GM10847 (cell line): ENCODE data around the gene PIR.

Experiments
- POLR2A ChIP-seq: IDR thresholded peaks from 2 replicates; pipeline ENCODE4 v1.6.1; 2011; ENCODE audit not compliant: insufficient read length; ENCODE audit errors: extremely low read depth

The PIR gene

DNA sequence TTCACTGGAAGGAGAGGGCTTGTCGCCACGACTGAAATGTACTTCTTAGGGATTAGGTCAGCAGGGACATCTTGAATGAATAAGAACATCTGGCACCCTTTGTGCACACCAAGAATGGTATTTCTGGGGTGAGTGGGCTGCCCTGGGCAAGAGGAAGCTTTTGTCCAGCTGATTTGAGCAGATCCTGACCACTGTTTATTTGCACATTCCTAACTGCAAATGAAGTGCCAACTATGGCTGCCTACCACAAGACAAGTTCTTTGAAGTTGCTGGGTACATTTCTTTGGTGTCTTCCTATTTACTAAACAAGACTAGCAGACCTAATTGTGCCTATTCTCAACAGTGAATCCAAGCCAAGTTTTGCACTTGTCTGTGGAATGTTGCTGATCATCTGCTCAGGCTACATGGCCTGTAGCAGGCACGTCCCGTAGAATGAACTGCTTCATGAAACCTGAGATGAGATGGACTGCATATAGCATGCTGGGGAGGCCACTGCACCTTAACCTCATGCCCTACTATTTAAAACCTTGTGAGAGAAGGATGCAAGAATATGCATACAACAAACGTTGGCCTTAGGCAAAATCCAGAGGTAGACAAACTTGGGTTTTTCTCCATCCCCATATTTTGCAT is 45.0 kb downstream of the PIR start:
- TF ChIP-seq POLR2A = no peak

DNA sequence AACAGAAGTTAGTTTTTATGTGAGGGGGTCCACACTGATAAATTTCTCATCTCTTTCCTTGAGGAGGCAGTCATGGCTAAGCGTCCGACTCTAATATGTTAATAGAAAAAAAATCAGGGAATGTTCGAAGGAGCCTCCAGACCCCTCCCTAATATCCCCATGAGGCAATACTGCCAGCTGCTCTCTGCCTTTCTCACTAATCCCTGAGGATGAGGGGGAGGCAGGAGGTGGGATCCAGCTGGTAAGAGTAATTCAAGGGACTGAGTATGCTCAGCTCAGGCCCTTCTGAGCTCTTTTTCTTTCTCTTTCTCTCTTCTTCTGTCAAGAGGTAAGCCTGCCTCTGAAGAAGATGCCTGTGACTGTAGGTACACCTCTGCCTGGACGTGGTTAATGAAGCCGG is 51.7 kb downstream of the PIR start:
- TF ChIP-seq POLR2A = no peak

DNA sequence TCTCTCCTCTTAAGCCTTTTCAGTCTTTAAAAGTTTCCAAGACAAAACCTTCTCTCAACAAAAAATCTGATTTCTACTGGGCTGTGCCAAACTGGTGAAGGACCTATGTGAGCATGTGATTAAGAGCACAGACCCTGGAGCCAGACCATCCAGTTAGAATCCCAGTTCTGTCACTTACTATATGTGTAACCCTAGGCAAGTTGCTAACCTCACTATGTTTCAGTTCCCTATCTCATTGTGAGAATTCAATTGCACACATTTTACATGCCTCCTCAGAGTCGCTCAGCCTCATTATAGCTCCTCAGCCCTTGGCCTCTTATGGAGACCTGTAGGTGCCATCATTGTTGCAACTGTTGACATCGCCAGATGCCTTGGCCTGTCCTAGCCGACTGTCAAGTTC is 54.8 kb downstream of the PIR start:
- TF ChIP-seq POLR2A = no peak

DNA sequence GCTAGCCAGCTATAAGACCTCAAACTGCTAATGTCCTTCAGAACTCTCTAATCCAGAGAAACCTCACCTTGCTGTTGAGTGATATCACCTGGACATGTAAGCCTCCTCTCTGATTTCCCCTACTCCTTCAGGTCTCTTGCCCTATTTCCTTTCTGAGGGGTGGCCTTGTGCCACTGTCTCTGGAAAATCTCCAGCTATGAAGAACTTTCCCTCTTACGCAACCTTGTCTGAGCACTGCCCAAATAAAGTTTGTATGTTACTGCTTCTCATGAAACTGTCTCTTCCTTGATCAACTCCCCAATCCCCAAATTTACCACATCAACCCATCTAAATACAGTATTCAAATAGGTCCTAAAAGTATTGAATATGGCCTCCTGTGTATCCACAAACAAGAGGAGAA is 55.4 kb downstream of the PIR start:
- TF ChIP-seq POLR2A = no peak

DNA sequence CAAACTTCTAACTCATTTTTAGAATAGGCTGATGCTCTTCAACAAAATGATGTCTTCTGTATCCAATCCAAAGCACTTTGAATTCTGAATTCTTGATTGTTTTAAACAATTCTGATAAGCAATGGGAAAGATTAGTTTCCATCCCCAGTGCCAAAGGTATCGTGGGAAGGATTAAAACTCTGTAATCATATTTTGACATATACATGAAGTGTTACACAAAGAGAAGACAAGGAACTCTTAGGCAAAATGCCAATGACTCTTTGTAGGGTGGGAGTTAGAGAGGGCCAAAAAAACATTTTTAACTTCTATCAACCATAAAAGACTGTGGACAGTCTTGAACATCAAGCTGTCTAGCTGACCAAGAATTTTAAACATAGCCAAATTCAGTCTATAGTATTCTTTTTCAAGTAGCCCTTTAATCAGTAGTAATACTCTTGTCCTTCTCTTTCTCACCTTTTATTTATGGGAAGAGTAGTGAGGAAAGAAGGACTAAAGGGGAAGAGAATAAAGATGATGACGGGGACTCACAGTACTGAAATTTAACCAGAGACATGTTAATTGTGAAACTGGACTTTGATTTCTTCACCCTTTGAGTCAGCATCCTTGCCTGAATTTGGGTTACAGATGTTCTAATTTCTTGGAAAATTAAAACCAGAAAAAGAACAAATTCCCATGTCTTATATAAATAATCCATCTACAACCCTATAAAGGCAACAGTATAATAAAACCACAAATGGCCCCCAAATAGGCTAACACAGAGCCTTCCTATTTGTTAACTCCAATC is 57.1 kb downstream of the PIR start:
- no peak for TF ChIP-seq POLR2A

DNA sequence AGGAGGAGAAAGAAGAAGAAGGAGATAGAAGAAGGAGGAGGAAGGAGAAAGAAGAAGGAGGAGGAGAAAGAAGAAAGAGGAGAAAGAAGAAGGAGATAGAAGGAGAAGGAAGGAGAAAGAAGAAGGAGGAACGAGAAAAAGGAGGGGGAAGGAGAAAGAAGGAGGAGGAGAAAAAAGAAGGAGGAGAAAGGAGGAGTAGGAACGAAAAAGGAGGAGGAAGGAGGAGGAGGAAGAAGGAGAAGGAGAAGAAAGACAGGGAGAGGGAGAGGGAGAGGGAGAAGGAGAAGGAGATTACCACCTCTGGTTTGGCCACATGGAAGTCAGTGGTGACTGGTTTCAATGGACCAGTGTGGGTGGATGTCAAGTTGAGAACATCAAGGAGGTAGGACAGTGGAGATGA is 58.9 kb downstream of the PIR start:
- TF ChIP-seq POLR2A = no peak

DNA sequence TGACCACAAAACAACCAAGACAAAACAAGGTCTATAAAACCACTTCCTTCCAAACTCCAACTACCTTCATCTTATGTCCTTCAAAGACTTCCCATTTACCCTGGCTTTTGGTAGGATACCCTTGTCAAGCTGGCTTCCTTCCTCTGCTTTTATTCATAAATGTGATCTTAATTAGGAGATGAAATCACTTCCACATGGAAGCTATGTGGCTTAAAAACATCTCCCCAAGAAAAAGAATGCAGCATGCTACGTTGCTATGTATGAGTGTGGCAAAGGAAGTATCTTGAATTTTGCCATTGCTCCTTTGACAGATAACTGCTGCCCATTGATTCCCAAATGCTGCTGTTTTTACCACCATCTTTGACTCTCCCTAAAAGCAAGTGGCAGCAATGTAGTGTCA is 62.5 kb downstream of the PIR start:
- TF ChIP-seq POLR2A = no peak

DNA sequence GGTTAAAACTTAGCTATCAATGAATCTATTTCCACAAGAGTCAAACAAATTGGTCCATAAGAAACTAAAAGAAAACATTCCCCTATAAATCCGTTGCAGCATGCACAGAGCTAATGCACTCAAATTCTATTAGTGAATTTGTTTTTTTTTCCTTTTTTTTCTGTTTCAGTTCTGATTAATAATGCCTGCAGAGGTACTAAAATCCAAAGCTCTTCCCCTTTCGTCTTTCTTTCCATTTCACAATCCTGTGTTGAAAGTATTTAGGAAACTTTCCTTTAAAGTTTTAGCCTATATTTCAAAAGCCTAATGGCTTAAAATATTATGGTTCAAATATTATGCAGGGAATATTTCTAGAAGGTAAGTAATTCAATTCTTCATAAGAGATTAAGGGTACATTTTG is 63.1 kb downstream of the PIR start:
- TF ChIP-seq POLR2A = no peak

DNA sequence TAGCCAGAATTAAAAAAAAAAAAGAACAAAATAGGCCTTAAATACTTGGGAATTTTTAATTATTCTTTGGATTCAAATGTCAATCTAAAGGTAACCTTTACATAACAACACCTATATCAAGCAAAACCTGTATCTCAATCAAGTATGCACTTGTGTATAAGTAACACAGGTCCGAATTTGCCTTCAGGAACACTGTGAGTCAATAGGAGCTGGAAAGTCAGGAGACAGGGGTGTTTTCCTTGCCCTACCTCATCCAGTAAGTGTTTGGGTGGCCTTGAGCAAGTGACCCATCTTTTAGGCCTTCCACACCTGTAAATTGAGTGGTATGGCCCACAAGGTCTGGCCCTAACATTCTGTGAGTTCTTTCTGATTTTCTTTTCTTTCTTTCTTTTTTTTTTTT is 68.1 kb downstream of the PIR start:
- TF ChIP-seq POLR2A = no peak

DNA sequence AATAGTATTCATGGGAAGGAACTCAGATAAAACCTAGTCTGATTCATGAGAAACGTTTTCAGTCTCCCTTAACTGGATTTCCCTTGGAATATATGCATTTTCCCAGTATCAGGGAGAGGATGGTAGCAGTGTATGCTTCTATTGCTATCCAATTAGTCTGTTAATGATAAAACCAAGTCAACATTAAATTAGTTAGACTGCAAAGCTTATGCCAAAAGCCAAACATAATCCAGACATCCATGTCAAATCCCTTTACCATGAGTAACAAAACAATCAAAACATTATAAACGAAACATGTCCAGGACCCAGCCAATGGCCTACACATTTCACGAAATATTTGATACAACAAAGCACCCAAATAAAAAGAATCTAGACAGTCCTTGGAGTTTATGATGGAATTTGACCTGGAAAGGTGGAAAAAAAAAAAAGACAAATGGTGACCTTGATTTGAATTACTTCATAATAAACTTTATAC is 74.4 kb downstream of the PIR start:
- no peak for TF ChIP-seq POLR2A

DNA sequence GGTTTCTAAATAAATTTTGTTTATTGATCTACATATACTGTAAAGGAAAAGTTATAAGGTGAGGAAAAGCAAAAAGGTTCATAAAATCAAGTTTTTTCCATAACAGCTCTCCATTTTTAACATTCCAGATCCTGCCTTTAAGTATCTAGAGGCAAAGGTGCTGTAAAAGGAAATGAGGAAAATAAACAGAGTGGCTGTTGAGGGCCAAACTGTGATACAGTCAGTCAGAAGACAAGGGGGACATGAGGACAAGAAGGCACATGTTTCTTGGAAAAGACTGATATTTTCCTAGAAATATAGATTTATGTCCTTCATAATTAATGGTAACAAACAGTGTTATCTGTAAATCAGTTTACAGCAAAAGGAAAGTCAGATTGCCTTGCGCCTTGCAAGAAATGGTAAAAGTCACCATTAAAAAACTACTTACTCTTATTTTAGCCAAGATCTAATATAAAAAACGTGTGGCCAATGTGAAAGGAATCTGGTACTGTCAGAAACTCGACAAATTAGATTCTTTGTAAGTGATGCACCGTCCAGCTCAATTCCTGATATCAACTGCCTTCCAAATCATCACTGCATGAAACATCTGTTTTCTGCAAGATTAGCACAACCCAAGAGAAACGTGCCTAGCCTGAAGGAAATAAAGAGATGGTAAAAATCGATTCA is 75.0 kb downstream of the PIR start:
- no peak for TF ChIP-seq POLR2A

DNA sequence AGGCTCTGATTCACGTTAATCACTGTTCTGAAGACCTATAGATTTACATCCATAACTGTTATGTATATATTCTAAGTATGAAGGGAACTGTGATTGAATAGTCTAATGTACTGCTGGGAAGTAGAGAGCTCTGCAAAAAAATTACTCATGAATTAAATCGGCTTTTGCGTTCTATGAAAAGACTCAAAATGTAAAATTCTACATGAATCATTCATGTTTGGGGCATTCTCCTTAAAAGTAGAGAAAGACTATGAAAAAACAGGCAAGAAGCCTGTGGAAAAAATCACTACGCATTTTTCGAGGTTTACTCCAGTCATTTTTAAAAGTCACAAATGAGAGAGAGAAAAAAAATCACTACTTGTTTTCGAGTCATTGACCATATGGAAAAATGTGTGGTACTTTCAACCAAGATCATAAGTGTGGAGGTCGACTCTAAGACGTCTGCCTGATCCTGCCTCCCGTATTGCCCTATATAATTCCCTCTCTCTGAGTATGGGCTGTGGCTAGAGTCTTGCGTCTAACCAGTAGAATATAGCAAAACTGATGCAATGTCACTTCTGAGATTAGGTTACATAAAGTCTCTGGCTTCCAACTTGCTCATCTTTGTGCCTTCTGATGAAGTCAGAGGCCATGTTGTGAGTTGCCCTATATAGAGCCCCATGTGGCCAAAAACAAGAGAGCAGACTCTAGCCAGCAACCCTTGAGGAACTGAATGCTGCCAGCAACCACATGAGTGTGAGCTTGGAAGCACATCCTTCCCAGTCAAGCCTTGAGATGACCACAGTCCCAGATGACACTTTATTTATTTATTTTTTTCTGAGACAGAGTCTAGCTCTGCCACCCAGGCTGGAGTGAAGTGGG is 76.8 kb downstream of the PIR start:
- TF ChIP-seq POLR2A = no peak

DNA sequence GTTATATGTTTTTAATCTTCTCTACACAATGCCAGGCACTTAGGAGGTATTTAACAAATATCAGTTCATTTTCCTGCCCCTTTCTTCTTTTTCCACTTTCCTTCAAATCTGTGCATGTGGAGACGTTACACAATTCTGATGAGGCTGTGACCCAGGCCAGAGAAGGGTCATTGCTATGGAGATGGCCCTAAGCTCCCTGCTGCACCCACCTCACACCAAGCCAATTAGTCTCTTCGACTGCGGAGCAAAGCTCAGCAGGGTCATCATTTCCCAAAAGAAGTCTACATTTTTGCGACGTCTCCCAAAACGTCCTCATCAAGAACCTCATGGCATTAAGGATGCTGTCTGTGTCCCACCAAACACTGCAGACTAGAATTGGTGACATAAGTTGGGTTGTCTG is 80.0 kb downstream of the PIR start:
- TF ChIP-seq POLR2A = no peak

DNA sequence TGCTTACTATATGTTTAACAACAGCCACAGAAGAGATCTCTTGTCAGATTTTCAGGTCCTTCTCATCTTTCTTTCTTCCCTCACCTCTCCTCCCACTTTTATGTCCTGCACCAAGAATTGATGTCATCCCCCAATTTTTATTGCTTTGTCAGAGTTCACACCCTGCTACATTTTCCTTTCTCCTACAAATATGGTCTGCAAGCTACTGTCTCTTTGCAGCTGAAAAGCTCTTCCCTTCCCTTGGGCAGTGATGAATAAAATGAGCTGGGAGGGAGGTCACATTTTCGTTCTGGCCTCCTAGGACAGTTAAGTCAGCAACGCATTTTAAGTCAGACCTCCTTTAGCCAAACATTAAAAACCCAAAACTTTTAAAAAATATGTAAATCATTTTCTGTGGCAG is 82.2 kb downstream of the PIR start:
- TF ChIP-seq POLR2A = no peak

DNA sequence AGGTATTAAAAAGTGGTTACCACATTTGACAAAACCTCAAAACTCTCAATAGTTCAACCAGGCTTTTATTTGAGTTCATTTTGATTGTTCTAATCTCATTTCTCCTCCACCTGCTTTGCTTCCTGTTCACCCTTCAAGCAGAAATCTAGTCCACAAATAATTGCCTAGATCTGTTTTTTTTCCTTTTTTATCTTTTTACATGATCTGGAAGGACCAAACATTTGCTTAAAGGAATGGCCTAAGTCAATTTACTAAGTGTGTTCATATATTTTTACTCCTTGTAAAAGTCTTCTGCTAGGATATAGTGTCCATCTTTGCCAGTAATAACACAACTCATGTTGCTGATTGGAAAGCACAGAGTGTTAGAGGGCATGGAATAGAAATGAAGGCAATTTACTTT is 82.7 kb downstream of the PIR start:
- TF ChIP-seq POLR2A = no peak
